GM12891 (cell line): ENCODE measurements around the gene TANC1.
"Not testable (repeated sequence)": the region's sequence is repeated elsewhere in the genome, so short reads cannot be mapped to it uniquely, and the experiment has no call there.

Source experiments
- DNase-seq: peaks from one replicate; pipeline ENCODE4 v3.0.0; 2011; ENCODE audit warnings: low spot score; ENCODE audit not compliant: insufficient read length
- FAIRE-seq: peaks from 2 replicates; lab custom pipeline; 2011; peaks lifted over from hg19 to GRCh38; lab: Jason Lieb, UNC
- PAX5 ChIP-seq: IDR thresholded peaks from 2 replicates; pipeline ENCODE4 v1.6.1; 2011; ENCODE audit warnings: low read length, moderate library complexity, mild to moderate bottlenecking; ENCODE audit not compliant: insufficient read depth, severe bottlenecking
- POLR2A ChIP-seq: IDR thresholded peaks from 2 replicates; pipeline ENCODE4 v1.6.1; 2011; ENCODE audit warnings: low read depth, low read length, control low read depth
- POLR2AphosphoS5 ChIP-seq: IDR thresholded peaks from 2 replicates; pipeline ENCODE4 v1.6.1; 2011; ENCODE audit warnings: low read depth, low read length, control low read depth
- POU2F2 ChIP-seq: IDR thresholded peaks from 2 replicates; pipeline ENCODE4 v1.6.1; 2011; ENCODE audit warnings: low read depth, mild to moderate bottlenecking, control low read depth, low read length, moderate library complexity
- SPI1 ChIP-seq: IDR thresholded peaks from 2 replicates; pipeline ENCODE4 v1.6.1; 2011; ENCODE audit warnings: low read depth, low read length, control low read depth
- TAF1 ChIP-seq: IDR thresholded peaks from 2 replicates; pipeline ENCODE4 v1.6.1; 2011; ENCODE audit warnings: low read depth, low read length, control low read depth

TANC1 gene

GRCh38 chr2:159019021-159019420 is 50.6 kb downstream of the TANC1 start:
- FAIRE-seq (no peak), DNase-seq (no peak)
- no peak for TF ChIP-seq POLR2A
- TF ChIP-seq SPI1: no peak
- TF ChIP-seq POU2F2: no peak
- TF ChIP-seq PAX5: no peak
- no peak for TF ChIP-seq TAF1
- no peak for TF ChIP-seq POLR2AphosphoS5

- no peak for FAIRE-seq
- no peak for DNase-seq
- TF ChIP-seq POLR2AphosphoS5 (no peak), POLR2A (no peak), SPI1 (no peak), POU2F2 (no peak), PAX5 (no peak), TAF1 (no peak)
Observed at GRCh38 chr2:159022019-159022418, 53.6 kb downstream of the TANC1 start.

- no peak for TF ChIP-seq PAX5
- no peak for DNase-seq
- FAIRE-seq: no peak
Observed at GRCh38 chr2:159026170-159026569, 57.7 kb downstream of the TANC1 start.

- TF ChIP-seq POLR2A: no peak
- TF ChIP-seq POU2F2: no peak
- no peak for TF ChIP-seq TAF1
- TF ChIP-seq PAX5: no peak
- TF ChIP-seq SPI1: no peak
- no peak for TF ChIP-seq POLR2AphosphoS5
- no peak for DNase-seq
- FAIRE-seq: no peak
Observed at GRCh38 chr2:159028776-159029175, 60.3 kb downstream of the TANC1 start.

GRCh38 chr2:159029936-159030335 is 61.5 kb downstream of the TANC1 start:
- DNase-seq (no peak), FAIRE-seq (no peak)
- TF ChIP-seq PAX5 (no peak), SPI1 (no peak), POLR2AphosphoS5 (no peak), POU2F2 (no peak), TAF1 (no peak), POLR2A (no peak)

GRCh38 chr2:159030674-159031380 is 62.4 kb downstream of the TANC1 start:
- TF ChIP-seq PAX5: no peak
- no peak for TF ChIP-seq TAF1
- no peak for TF ChIP-seq POU2F2
- TF ChIP-seq POLR2AphosphoS5: no peak
- TF ChIP-seq SPI1: no peak
- TF ChIP-seq POLR2A: no peak
- FAIRE-seq: no peak
- DNase-seq: no peak

GRCh38 chr2:159032146-159032545 is 63.7 kb downstream of the TANC1 start:
- TF ChIP-seq POU2F2 (no peak), POLR2AphosphoS5 (no peak), SPI1 (no peak), TAF1 (no peak), PAX5 (no peak), POLR2A (no peak)
- no peak for FAIRE-seq
- no peak for DNase-seq

GRCh38 chr2:159032580-159032979 is 64.1 kb downstream of the TANC1 start:
- no peak for TF ChIP-seq POLR2A
- TF ChIP-seq TAF1: no peak
- TF ChIP-seq SPI1: no peak
- TF ChIP-seq POU2F2: no peak
- no peak for DNase-seq
- no peak for FAIRE-seq

GRCh38 chr2:159034713-159035112 is 66.3 kb downstream of the TANC1 start:
- DNase-seq: no peak
- no peak for FAIRE-seq
- TF ChIP-seq POU2F2 (no peak), POLR2A (no peak), TAF1 (no peak), PAX5 (no peak)

- FAIRE-seq (no peak), DNase-seq (no peak)
- no peak for TF ChIP-seq PAX5
- no peak for TF ChIP-seq POLR2AphosphoS5
- no peak for TF ChIP-seq POLR2A
- TF ChIP-seq SPI1: no peak
- TF ChIP-seq POU2F2: no peak
- no peak for TF ChIP-seq TAF1
Observed at GRCh38 chr2:159035790-159036411, 67.5 kb downstream of the TANC1 start.

GRCh38 chr2:159036461-159036860 is 68.0 kb downstream of the TANC1 start:
- FAIRE-seq, DNase-seq: not testable (repeated sequence)

GRCh38 chr2:159041328-159041727 is 72.9 kb downstream of the TANC1 start:
- DNase-seq, FAIRE-seq: not testable (repeated sequence)
